OCI-LY1 (cell line): ENCODE data around the gene PER2.
"Not testable (repeated sequence)": the region's sequence is repeated elsewhere in the genome, so short reads cannot be mapped to it uniquely, and the experiment has no call there.

Experiments used
- H2AFZ ChIP-seq: fragments of 200-600 bp; sonication (generic), shearing (Covaris generic); 2 replicates; pipeline ENCODE4 v1.6.0; 2014; ENCODE audit warnings: antibody characterized with exemption, mild to moderate bottlenecking, low read length
- H3F3A ChIP-seq: fragments of 200-600 bp; sonication (generic), shearing (Covaris generic); 2 replicates; pipeline ENCODE4 v1.6.0; 2014; ENCODE audit warnings: mild to moderate bottlenecking, antibody characterized with exemption, low read length, moderate library complexity; ENCODE audit not compliant: insufficient read depth
- H3K27ac ChIP-seq: fragments of 200-600 bp; sonication (generic); 2 replicates; pipeline ENCODE4 v1.5.1; 2014; ENCODE audit warnings: low read length, mixed run types, mild to moderate bottlenecking, low read depth; ENCODE audit not compliant: poor library complexity, severe bottlenecking
- H3K27me3 ChIP-seq: fragments of 200-600 bp; sonication (generic); 2 replicates; pipeline ENCODE4 v1.6.0; 2014; ENCODE audit warnings: antibody characterized with exemption, mild to moderate bottlenecking, low read length, moderate library complexity; ENCODE audit not compliant: insufficient read depth
- H3K36me3 ChIP-seq: fragments of 200-600 bp; sonication (generic); 2 replicates; pipeline ENCODE4 v1.6.1; 2014; ENCODE audit warnings: mild to moderate bottlenecking, antibody characterized with exemption, low read length, moderate library complexity, mixed read lengths; ENCODE audit not compliant: insufficient read depth
- H3K4me1 ChIP-seq: fragments of 200-600 bp; sonication (generic); 2 replicates; pipeline ENCODE4 v1.5.1; 2014; ENCODE audit warnings: mild to moderate bottlenecking, low read length, moderate library complexity; ENCODE audit not compliant: insufficient read depth, severe bottlenecking
- H3K4me2 ChIP-seq: fragments of 200-600 bp; sonication (generic), shearing (Covaris generic); 2 replicates; pipeline ENCODE4 v1.6.1; 2014; ENCODE audit warnings: low read length
- H3K4me3 ChIP-seq: fragments of 200-600 bp; sonication (generic); 2 replicates; pipeline ENCODE4 v1.5.1; 2014; ENCODE audit warnings: low read length, low read depth, mild to moderate bottlenecking, mixed read lengths; ENCODE audit not compliant: poor library complexity, severe bottlenecking
- H3K79me2 ChIP-seq: fragments of 200-600 bp; shearing (Covaris generic); 2 replicates; pipeline ENCODE4 v1.6.1; 2016; ENCODE audit warnings: mixed run types, low read length, mixed read lengths; ENCODE audit not compliant: insufficient read depth
- H3K9ac ChIP-seq: fragments of 200-600 bp; sonication (generic), shearing (Covaris generic); 2 replicates; pipeline ENCODE4 v1.6.1; 2014; ENCODE audit warnings: mild to moderate bottlenecking, low read length, mixed read lengths
- H3K9me2 ChIP-seq: fragments of 200-600 bp; sonication (generic), shearing (Covaris generic); 2 replicates; pipeline ENCODE4 v1.6.1; 2014; ENCODE audit warnings: low read depth, mild to moderate bottlenecking, low read length, mixed read lengths
- H3K9me3 ChIP-seq: fragments of 200-600 bp; shearing (Covaris generic); 2 replicates; pipeline ENCODE4 v1.6.1; 2014; ENCODE audit warnings: low read length, mixed read lengths
- H4K20me1 ChIP-seq: fragments of 200-600 bp; sonication (generic), shearing (Covaris generic); 2 replicates; pipeline ENCODE4 v1.6.0; 2016; ENCODE audit warnings: mild to moderate bottlenecking, low read length; ENCODE audit not compliant: insufficient read depth
- EZH2 ChIP-seq: fragments of 200-600 bp; sonication (generic), shearing (Covaris generic); IDR thresholded peaks from 2 replicates; pipeline ENCODE4 v1.8.0; 2017; ENCODE audit warnings: borderline replicate concordance, mixed run types, mild to moderate bottlenecking, antibody characterized with exemption, low read length, moderate library complexity, mixed read lengths
- TF ChIP-seq, protein P1 (sequence below): fragments of 200-600 bp; sonication (generic), shearing (Covaris generic); IDR thresholded peaks from 2 replicates; pipeline ENCODE4 v1.5.1; 2017; ENCODE audit warnings: mild to moderate bottlenecking, antibody characterized with exemption, low read length, moderate library complexity, mixed read lengths

The PER2 gene

DNA sequence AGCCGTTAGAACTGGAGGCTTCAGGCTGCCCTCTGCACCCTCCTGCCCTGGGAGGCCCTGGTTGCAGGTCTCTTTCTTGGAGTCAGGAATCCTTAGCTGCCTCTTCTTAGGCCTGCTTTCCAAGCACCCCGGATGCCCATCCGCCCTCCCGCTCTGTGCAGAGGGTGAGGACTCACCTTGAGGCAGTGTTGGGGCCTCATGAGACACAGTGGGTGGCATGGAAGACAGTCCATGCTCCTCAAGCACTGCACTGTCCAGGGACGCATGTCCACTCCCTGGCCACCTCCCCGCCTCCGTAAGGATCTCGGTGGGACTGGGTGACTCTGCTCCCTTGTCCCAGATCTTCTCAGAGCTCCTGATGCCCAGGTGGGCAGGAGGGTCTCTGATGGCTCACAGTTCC is 26.2 kb upstream of the PER2 start:
- no peak overlapping the region for H3K4me2 ChIP-seq
- H3K27ac ChIP-seq = no peak overlapping the region
- no peaks in the 10 kb centered on the region for H3K79me2 ChIP-seq
- peaks cover 13% of the 10 kb centered on the region for H3K4me1 ChIP-seq
- no peak overlapping the region for H3K9ac ChIP-seq
- no peaks in the 10 kb centered on the region for H3K9me3 ChIP-seq
- H3K4me3 ChIP-seq = no peak overlapping the region
- TF ChIP-seq EZH2 = no peak
- TF ChIP-seq, protein P1, sequence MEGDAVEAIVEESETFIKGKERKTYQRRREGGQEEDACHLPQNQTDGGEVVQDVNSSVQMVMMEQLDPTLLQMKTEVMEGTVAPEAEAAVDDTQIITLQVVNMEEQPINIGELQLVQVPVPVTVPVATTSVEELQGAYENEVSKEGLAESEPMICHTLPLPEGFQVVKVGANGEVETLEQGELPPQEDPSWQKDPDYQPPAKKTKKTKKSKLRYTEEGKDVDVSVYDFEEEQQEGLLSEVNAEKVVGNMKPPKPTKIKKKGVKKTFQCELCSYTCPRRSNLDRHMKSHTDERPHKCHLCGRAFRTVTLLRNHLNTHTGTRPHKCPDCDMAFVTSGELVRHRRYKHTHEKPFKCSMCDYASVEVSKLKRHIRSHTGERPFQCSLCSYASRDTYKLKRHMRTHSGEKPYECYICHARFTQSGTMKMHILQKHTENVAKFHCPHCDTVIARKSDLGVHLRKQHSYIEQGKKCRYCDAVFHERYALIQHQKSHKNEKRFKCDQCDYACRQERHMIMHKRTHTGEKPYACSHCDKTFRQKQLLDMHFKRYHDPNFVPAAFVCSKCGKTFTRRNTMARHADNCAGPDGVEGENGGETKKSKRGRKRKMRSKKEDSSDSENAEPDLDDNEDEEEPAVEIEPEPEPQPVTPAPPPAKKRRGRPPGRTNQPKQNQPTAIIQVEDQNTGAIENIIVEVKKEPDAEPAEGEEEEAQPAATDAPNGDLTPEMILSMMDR = no peak
- H3K36me3 ChIP-seq = no peaks in the 10 kb centered on the region
- H3F3A ChIP-seq = no peaks in the 10 kb centered on the region
- H4K20me1 ChIP-seq = no peaks in the 10 kb centered on the region
- H3K27me3 ChIP-seq = peaks cover 4% of the 10 kb centered on the region; the same call in 1 of the 2 replicates
- no peaks in the 10 kb centered on the region for H3K9me2 ChIP-seq
- H2AFZ ChIP-seq = no peak overlapping the region

DNA sequence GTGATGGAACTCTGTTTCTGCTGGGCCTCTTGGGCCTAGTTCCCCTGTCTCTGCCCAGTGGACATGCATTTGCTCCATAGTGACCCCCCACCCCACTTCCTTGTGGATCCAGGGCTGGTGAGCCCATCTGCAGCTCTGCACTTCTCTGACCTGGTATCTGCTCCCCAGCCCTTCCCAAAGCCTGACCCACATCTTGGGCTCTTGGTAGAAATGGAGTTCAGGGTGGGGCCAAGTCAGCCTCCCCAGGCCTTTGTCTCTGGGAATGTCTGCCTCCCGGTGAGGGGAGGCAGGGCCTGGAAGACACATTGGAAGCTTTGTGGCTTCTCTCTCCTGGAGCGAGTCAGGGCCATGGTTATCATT is 25.6 kb upstream of the PER2 start:
- Histone ChIP-seq H4K20me1 (no peaks in the 10 kb centered on the region), H3K79me2 (no peaks in the 10 kb centered on the region), H3K27me3 (no peaks in the 10 kb centered on the region), H3K27ac (no peak overlapping the region), H3K9me3 (no peaks in the 10 kb centered on the region), H3F3A (no peaks in the 10 kb centered on the region), H2AFZ (no peak overlapping the region), H3K9ac (no peak overlapping the region), H3K36me3 (no peaks in the 10 kb centered on the region), H3K4me2 (no peak overlapping the region), H3K4me1 (peaks cover 11% of the 10 kb centered on the region), H3K4me3 (no peak overlapping the region), H3K9me2 (no peaks in the 10 kb centered on the region)
- TF ChIP-seq, protein P1 = no peak
- TF ChIP-seq EZH2 = no peak

DNA sequence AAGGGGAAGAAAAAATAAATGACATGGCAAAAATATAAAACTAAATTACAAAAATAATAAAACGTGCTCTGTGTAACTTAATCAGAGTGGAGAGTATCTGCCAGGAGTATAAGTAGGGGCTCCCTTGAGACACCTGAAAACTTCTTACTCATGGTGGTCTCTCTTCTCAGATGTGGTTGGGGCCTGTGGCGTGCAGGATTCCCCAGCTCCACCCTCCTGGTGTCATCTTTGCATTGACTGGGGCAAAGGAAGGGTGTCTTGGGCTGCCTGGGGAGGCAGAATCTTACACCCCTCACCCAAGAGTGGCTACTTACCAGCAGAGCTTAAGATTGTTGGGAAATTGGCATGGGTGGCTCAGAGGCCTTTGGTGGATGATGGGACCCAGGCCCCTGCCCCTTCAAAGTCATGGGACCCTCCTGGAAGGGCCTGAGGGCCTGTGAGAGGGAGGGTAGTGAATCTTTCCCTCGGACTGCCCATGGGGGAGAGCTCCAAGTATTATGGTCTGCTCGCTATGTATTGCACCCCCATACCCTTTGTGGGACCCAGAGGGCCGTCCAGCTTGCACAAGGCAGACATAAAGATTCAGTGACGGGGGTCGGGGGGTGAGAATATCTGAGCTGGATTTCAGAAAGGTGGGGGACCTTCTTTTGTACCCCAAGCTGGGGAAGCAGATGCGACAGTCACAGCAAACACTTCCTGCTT is 25.0 kb upstream of the PER2 start:
- Histone ChIP-seq H2AFZ (no peak overlapping the region), H3K4me1 (peaks cover 11% of the 10 kb centered on the region), H3K79me2 (no peaks in the 10 kb centered on the region), H3K36me3 (no peaks in the 10 kb centered on the region), H3K27me3 (no peaks in the 10 kb centered on the region), H3K9me3 (no peaks in the 10 kb centered on the region), H3F3A (no peaks in the 10 kb centered on the region), H3K9me2 (no peaks in the 10 kb centered on the region), H4K20me1 (no peaks in the 10 kb centered on the region), H3K27ac (no peak overlapping the region), H3K4me3 (no peak overlapping the region), H3K4me2 (no peak overlapping the region), H3K9ac (no peak overlapping the region)
- TF ChIP-seq EZH2 = no peak
- TF ChIP-seq, protein P1 = no peak

DNA sequence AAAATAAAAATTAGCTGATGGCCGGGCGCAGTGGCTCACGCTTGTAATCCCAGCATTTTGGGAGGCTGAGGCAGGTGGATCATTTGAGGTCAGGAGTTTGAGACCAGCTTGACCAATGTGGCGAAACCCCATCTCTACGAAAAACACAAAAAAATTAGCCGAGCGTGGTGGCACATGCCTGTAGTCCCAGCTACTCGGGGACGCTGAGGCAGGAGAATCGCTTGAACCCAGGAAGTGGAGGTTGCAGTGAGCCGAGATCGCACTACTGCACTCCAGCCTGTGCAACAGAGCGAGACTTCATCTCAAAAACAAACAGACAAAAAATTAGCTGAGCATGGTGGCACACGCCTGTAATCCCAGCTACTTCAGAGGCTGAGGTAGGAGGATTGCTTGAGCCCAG is 22.3 kb upstream of the PER2 start:
- H2AFZ ChIP-seq = not testable (repeated sequence)

More for the DNA sequence above, 22.3 kb upstream of the PER2 start:
- not testable (repeated sequence) for H3K79me2 ChIP-seq, H3K9me2 ChIP-seq, H3K36me3 ChIP-seq, H3F3A ChIP-seq, H3K4me2 ChIP-seq, H3K27me3 ChIP-seq, H3K27ac ChIP-seq, H4K20me1 ChIP-seq, H3K9ac ChIP-seq, H3K4me3 ChIP-seq, H3K9me3 ChIP-seq
- peaks cover 24% of the 10 kb centered on the region for H3K4me1 ChIP-seq
